PC-9 (cell line): ENCODE measurements around the gene SBF1. TPM values are rescaled to one million over a fixed set of nuclear protein-coding genes. Genes with fewer than 3 reads are reported as not detected.

ENCODE experiments used
- BruUV-seq: library from RNA; stranded (reverse); fragments of 400-500 nt; replicated peaks from 2 replicates; lab custom pipeline; 2021; lab: Mats Ljungman, UMichigan
- CTCF ChIA-PET: fragments of 300-600 bp; sonication (Branson Sonifier 250); formaldehyde crosslinking; loops from one replicate; lab custom pipeline; 2022; ENCODE audit warnings: antibody characterized with exemption; lab: Charles Lee
- POLR2A ChIA-PET: fragments of 300-600 bp; sonication (Branson Sonifier 250); formaldehyde crosslinking; loops from one replicate; lab custom pipeline; 2022; ENCODE audit warnings: antibody characterized with exemption; ENCODE audit not compliant: unreplicated experiment; lab: Charles Lee
- DNase-seq, 2 experiments: peaks; one replicate each; pipeline versions ENCODE4 v3.0.0 to v3.0.0-alpha.2; 2015 to 2022; ENCODE audit warnings: mixed read lengths in 1 of 2
- H2AFZ ChIP-seq: fragments of 200-600 bp; sonication (generic); 2 replicates; pipeline ENCODE4 v1.8.1; 2017; ENCODE audit warnings: antibody characterized with exemption
- H3F3A ChIP-seq: fragments of 200-600 bp; sonication (generic); 2 replicates; pipeline ENCODE4 v1.8.1; 2017; ENCODE audit warnings: antibody characterized with exemption, mild to moderate bottlenecking, low read depth; ENCODE audit not compliant: insufficient read depth
- H3K27ac ChIP-seq: fragments of 200-600 bp; sonication (generic); 2 replicates; pipeline ENCODE4 v1.6.1; 2016; ENCODE audit warnings: mixed run types
- H3K27me3 ChIP-seq: fragments of 200-600 bp; sonication (generic); 2 replicates; pipeline ENCODE4 v1.6.1; 2016; ENCODE audit warnings: low read depth, mixed run types; ENCODE audit not compliant: insufficient read depth
- H3K36me3 ChIP-seq: fragments of 200-600 bp; sonication (generic); 2 replicates; pipeline ENCODE4 v1.6.1; 2016; ENCODE audit warnings: low read depth, mixed run types
- H3K4me1 ChIP-seq: fragments of 200-600 bp; sonication (generic); replicated peaks from 2 replicates; pipeline ENCODE4 v1.6.1; 2016; ENCODE audit warnings: mixed run types; ENCODE audit not compliant: insufficient read depth
- H3K4me2 ChIP-seq: fragments of 200-600 bp; sonication (generic); 2 replicates; pipeline ENCODE4 v1.6.1; 2017; ENCODE audit warnings: mixed run types
- H3K4me3 ChIP-seq: fragments of 200-600 bp; sonication (generic); 2 replicates; pipeline ENCODE4 v1.6.1; 2016; ENCODE audit warnings: mixed run types
- H3K79me2 ChIP-seq: fragments of 200-600 bp; sonication (generic); 2 replicates; pipeline ENCODE4 v1.6.1; 2017; ENCODE audit warnings: low read depth, mixed run types
- H3K9me2 ChIP-seq: fragments of 200-600 bp; sonication (generic); 2 replicates; pipeline ENCODE4 v1.8.1; 2017; ENCODE audit warnings: mild to moderate bottlenecking; ENCODE audit not compliant: insufficient read depth
- H3K9me3 ChIP-seq: fragments of 200-600 bp; sonication (generic); 2 replicates; pipeline ENCODE4 v1.8.1; 2016; ENCODE audit warnings: low read depth; ENCODE audit not compliant: insufficient read depth
- H4K20me1 ChIP-seq: fragments of 200-600 bp; sonication (generic); 2 replicates; pipeline ENCODE4 v1.8.1; 2017; ENCODE audit not compliant: insufficient read depth
- CTCF ChIP-seq: fragments of 200-600 bp; sonication (generic); conservative IDR thresholded peaks from 2 replicates; pipeline ENCODE4 v1.6.1; 2017; ENCODE audit warnings: mixed run types, antibody characterized with exemption, mild to moderate bottlenecking, moderate library complexity
- EZH2 ChIP-seq: fragments of 200-600 bp; sonication (generic); IDR thresholded peaks from 2 replicates; pipeline ENCODE4 v1.8.0; 2017; ENCODE audit warnings: antibody characterized with exemption, low read depth
- intact Hi-C: fragments of 100-400 bp; cut with micrococcal nuclease; formaldehyde crosslinking; loops from one replicate; pipeline ENCODE4 v1.10.0; 2022; ENCODE audit not compliant: unreplicated experiment
- total RNA-seq: library from RNA; stranded (reverse); gene quantifications from 2 replicates; pipeline ENCODE4 v1.2.3, GENCODE V29; 2021

The SBF1 gene
- total RNA-seq, 1 experiment from 2014 or later = 85.2 TPM

- no TSS peak for BruUV-seq
- no peak for DNase-seq
- no peak overlapping the region for H3K4me2 ChIP-seq
- no peak overlapping the region for H3K4me3 ChIP-seq
- no peaks in the 10 kb centered on the region for H3K27me3 ChIP-seq
- no peaks in the 10 kb centered on the region for H3K9me2 ChIP-seq
- no peak overlapping the region for H2AFZ ChIP-seq
- 0 out of 2 replicates have a peak, but pooled peaks cover 5% of the 10 kb centered on the region for H3K36me3 ChIP-seq
- H3K27ac ChIP-seq = no peak overlapping the region
- ChIA-PET POLR2A (no interaction called here), CTCF (interaction anchor here (0.5 kb wide), 1 partner anchor 53 kb away, joined by 16 read pairs; no protein-coding TSS in a partner anchor)
- no peak for TF ChIP-seq CTCF
- TF ChIP-seq EZH2 = no peak
- H3K79me2 ChIP-seq = peaks cover 19% of the 10 kb centered on the region
- intact Hi-C loops = loop anchor here (5.0 kb wide), 2 partner anchors 78 to 162 kb away; partner anchors contain the start of genes CHKB and PPP6R2
- no peaks in the 10 kb centered on the region for H3K9me3 ChIP-seq
- H4K20me1 ChIP-seq = peaks cover 3% of the 10 kb centered on the region; the same call in 1 of the 2 replicates
- H3K4me1 ChIP-seq = peaks cover 17% of the 10 kb centered on the region
- peaks cover 22% of the 10 kb centered on the region; the same call in 1 of the 2 replicates for H3F3A ChIP-seq
These were observed 29.8 kb upstream of the SBF1 start for GRCh38 chr22:50504369-50505211.

- peaks cover 30% of the 10 kb centered on the region for H3F3A ChIP-seq
- no peak overlapping the region for H3K4me3 ChIP-seq
- H3K9me2 ChIP-seq = no peaks in the 10 kb centered on the region
- no peak for DNase-seq
- peaks cover 9% of the 10 kb centered on the region for H3K4me1 ChIP-seq
- no peak overlapping the region for H3K27ac ChIP-seq
- H3K79me2 ChIP-seq = peaks cover 10% of the 10 kb centered on the region
- no peaks in the 10 kb centered on the region for H3K9me3 ChIP-seq
- POLR2A ChIA-PET = interaction anchor here (0.6 kb wide), 1 partner anchor 498 kb away, joined by 10 read pairs; no protein-coding TSS in a partner anchor
- H4K20me1 ChIP-seq = 0 out of 2 replicates have a peak, but pooled peaks cover 3% of the 10 kb centered on the region
- no peaks in the 10 kb centered on the region for H3K27me3 ChIP-seq
- no TSS peak for BruUV-seq
- H2AFZ ChIP-seq = no peak overlapping the region
- 0 out of 2 replicates have a peak, but pooled peaks cover 5% of the 10 kb centered on the region for H3K36me3 ChIP-seq
- H3K4me2 ChIP-seq = no peak overlapping the region
- CTCF ChIA-PET = interaction anchor here (0.5 to 0.6 kb wide), 3 partner anchors 29 to 123 kb away, joined by 3 to 16 read pairs (median 3); no protein-coding TSS in a partner anchor
- TF ChIP-seq CTCF (peak; percentile 32; the same call in 1 of the 2 replicates), EZH2 (no peak)
- intact Hi-C loops = no loop called here
These were observed 28.8 kb upstream of the SBF1 start for GRCh38 chr22:50503475-50504145.
